ENCODE measurements around the gene FYB2.

The FYB2 gene

GRCh38 chr1:56819387-56819899 lies at the start of gene FYB2:
Gene FYB2, minus strand, starts transcription at chr1:56819404. Its CDS starts 114 bp downstream, at chr1:56819290.
- DNase-seq, result peak; percentile 91

GRCh38 chr1:56868761-56869160 lies 49.6 kb upstream of the FYB2 start:
- DNase-seq, result no peak

GRCh38 chr1:56867491-56867890 lies 48.3 kb upstream of the FYB2 start:
- DNase-seq, result no peak

GRCh38 chr1:56866656-56867055 lies 47.5 kb upstream of the FYB2 start:
- no peak for DNase-seq

- DNase-seq, result no peak
These were observed 45.2 kb upstream of the FYB2 start for GRCh38 chr1:56864430-56864829.

- no peak for DNase-seq
These were observed 44.2 kb upstream of the FYB2 start for GRCh38 chr1:56863265-56863992.

- no peak for DNase-seq
These were observed 40.1 kb upstream of the FYB2 start for GRCh38 chr1:56859287-56859686.

- DNase-seq, result no peak
These were observed 37.0 kb upstream of the FYB2 start for GRCh38 chr1:56856186-56856585.

- no peak for DNase-seq
These were observed 36.0 kb upstream of the FYB2 start for GRCh38 chr1:56855190-56855589.

GRCh38 chr1:56854521-56855099 lies 35.4 kb upstream of the FYB2 start, which contains the start of gene C8A:
Gene C8A, plus strand, starts transcription at chr1:56854797. Its CDS starts 105 bp downstream, at chr1:56854902.
- DNase-seq, result no peak

GRCh38 chr1:56852476-56852875 lies 33.3 kb upstream of the FYB2 start:
- no peak for DNase-seq

- DNase-seq, result no peak
These were observed 31.7 kb upstream of the FYB2 start for GRCh38 chr1:56850922-56851321.

- DNase-seq, result no peak
These were observed 31.2 kb upstream of the FYB2 start for GRCh38 chr1:56850411-56850810.

- DNase-seq, result no peak
These were observed 30.5 kb upstream of the FYB2 start for GRCh38 chr1:56849750-56850149.

GRCh38 chr1:56845343-56845742 lies 26.1 kb upstream of the FYB2 start:
- no peak for DNase-seq

GRCh38 chr1:56844545-56845136 lies 25.4 kb upstream of the FYB2 start:
- no peak for DNase-seq

GRCh38 chr1:56843544-56843943 lies 24.3 kb upstream of the FYB2 start:
- no peak for DNase-seq

- DNase-seq, result no peak
These were observed 19.6 kb upstream of the FYB2 start for GRCh38 chr1:56838759-56839158.

- no peak for DNase-seq
These were observed 18.2 kb upstream of the FYB2 start for GRCh38 chr1:56837244-56837939.

- DNase-seq, result no peak
These were observed 17.2 kb upstream of the FYB2 start for GRCh38 chr1:56836359-56836758.

GRCh38 chr1:56835657-56836056 lies 16.5 kb upstream of the FYB2 start:
- DNase-seq, result no peak

- DNase-seq, result no peak
These were observed 15.1 kb upstream of the FYB2 start for GRCh38 chr1:56834137-56834900.

- no peak for DNase-seq
These were observed 13.9 kb upstream of the FYB2 start for GRCh38 chr1:56833088-56833487.
